ENCODE data around the gene DUSP19.

GRCh38 chr2:183035954-183036669 lies 42.4 kb upstream of the DUSP19 start:
- TF ChIP-seq, protein P1, sequence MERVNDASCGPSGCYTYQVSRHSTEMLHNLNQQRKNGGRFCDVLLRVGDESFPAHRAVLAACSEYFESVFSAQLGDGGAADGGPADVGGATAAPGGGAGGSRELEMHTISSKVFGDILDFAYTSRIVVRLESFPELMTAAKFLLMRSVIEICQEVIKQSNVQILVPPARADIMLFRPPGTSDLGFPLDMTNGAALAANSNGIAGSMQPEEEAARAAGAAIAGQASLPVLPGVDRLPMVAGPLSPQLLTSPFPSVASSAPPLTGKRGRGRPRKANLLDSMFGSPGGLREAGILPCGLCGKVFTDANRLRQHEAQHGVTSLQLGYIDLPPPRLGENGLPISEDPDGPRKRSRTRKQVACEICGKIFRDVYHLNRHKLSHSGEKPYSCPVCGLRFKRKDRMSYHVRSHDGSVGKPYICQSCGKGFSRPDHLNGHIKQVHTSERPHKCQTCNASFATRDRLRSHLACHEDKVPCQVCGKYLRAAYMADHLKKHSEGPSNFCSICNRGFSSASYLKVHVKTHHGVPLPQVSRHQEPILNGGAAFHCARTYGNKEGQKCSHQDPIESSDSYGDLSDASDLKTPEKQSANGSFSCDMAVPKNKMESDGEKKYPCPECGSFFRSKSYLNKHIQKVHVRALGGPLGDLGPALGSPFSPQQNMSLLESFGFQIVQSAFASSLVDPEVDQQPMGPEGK (CRISPR knock-in tag; IDR thresholded peaks at IDR 0.05; ENCODE audit: borderline replicate concordance) = no peak
- TF ChIP-seq ZFP3 (CRISPR knock-in tag; IDR thresholded peaks at IDR 0.05) (no peak), ZC3H10 (CRISPR knock-in tag; IDR thresholded peaks at IDR 0.05) (no peak), CREB5 (CRISPR knock-in tag; IDR thresholded peaks at IDR 0.05; ENCODE audit: low read depth) (no peak), ARNTL (CRISPR knock-in tag; IDR thresholded peaks at IDR 0.05; ENCODE audit: borderline replicate concordance, low read depth) (no peak), SNAI2 (CRISPR knock-in tag; IDR thresholded peaks at IDR 0.05) (no peak), CSDC2 (CRISPR knock-in tag; IDR thresholded peaks at IDR 0.05) (no peak), TCF4 (CRISPR knock-in tag; IDR thresholded peaks at IDR 0.05; ENCODE audit: borderline replicate concordance) (no peak), RARB (CRISPR knock-in tag; IDR thresholded peaks at IDR 0.05) (no peak)
- TF ChIP-seq, protein P2, sequence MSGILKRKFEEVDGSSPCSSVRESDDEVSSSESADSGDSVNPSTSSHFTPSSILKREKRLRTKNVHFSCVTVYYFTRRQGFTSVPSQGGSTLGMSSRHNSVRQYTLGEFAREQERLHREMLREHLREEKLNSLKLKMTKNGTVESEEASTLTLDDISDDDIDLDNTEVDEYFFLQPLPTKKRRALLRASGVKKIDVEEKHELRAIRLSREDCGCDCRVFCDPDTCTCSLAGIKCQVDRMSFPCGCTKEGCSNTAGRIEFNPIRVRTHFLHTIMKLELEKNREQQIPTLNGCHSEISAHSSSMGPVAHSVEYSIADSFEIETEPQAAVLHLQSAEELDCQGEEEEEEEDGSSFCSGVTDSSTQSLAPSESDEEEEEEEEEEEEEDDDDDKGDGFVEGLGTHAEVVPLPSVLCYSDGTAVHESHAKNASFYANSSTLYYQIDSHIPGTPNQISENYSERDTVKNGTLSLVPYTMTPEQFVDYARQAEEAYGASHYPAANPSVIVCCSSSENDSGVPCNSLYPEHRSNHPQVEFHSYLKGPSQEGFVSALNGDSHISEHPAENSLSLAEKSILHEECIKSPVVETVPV (CRISPR knock-in tag; IDR thresholded peaks at IDR 0.05) = no peak

Measured in SK-N-SH treated with all-trans-retinoic acid at 6 μM for 48 hours (cell line).